ENCODE data around the gene MRGPRD. TPM values are rescaled to one million over a fixed set of nuclear protein-coding genes. Genes with fewer than 3 reads are reported as not detected.

The MRGPRD gene, protein sequence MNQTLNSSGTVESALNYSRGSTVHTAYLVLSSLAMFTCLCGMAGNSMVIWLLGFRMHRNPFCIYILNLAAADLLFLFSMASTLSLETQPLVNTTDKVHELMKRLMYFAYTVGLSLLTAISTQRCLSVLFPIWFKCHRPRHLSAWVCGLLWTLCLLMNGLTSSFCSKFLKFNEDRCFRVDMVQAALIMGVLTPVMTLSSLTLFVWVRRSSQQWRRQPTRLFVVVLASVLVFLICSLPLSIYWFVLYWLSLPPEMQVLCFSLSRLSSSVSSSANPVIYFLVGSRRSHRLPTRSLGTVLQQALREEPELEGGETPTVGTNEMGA
- not detected for polyA plus RNA-seq (2012; ENCODE audit: low read depth, missing spikeins)

DNA sequence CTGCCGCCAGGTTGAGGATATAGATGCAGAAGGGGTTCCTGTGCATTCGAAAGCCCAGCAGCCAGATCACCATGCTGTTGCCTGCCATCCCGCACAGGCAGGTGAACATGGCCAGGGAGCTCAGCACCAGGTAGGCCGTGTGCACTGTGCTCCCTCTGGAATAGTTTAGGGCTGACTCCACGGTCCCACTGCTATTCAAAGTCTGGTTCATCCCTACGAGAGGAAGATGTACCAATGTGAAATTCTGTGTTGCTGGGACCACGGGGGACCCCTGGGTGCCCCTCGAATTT lies at the start of gene MRGPRD:
Gene MRGPRD, minus strand, starts transcription at position 211 of the 290 bp plus-strand sequence. Its CDS starts 0 bp downstream, at position 211.
- TF ChIP-seq POLR2A (IDR thresholded peaks at IDR 0.05; ENCODE audit: low read depth, low read length) (no peak), POLR2AphosphoS5 (IDR thresholded peaks at IDR 0.05; ENCODE audit: low read depth, low read length) (no peak), POU2F2 (IDR thresholded peaks at IDR 0.05; ENCODE audit: low read depth, low read length) (no peak), TAF1 (IDR thresholded peaks at IDR 0.05; ENCODE audit: low read depth, low read length) (no peak), PAX5 (IDR thresholded peaks at IDR 0.05; ENCODE audit: insufficient read depth, low read length, severe bottlenecking) (no peak), SPI1 (IDR thresholded peaks at IDR 0.05; ENCODE audit: low read depth, low read length) (no peak)
- FAIRE-seq (no peak), DNase-seq (ENCODE audit: insufficient read length, low spot score) (no peak)

DNA sequence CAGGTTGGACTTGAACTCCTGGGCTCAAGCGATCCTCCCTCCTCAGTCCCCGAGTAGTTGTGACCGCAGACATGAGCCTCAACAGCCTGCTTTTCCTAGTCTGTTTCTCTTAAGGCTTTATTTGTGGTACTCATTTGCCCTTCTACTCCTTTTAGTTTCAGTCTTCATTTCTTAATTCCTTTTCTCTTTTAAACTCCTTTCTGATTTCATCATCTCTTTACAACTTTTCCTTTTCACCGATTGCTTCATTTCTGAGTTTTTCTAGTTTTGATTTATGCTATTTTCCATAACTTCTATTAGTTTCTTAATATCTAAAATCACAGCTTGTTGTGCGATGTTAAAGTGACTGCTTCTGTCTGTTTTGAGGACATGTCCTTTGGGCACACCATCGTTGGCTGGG lies 49.5 kb upstream of the MRGPRD start:
- TF ChIP-seq TAF1 (IDR thresholded peaks at IDR 0.05; ENCODE audit: low read depth, low read length) (no peak), SPI1 (IDR thresholded peaks at IDR 0.05; ENCODE audit: low read depth, low read length) (no peak), POLR2AphosphoS5 (IDR thresholded peaks at IDR 0.05; ENCODE audit: low read depth, low read length) (no peak), POU2F2 (IDR thresholded peaks at IDR 0.05; ENCODE audit: low read depth, low read length) (no peak), PAX5 (IDR thresholded peaks at IDR 0.05; ENCODE audit: insufficient read depth, low read length, severe bottlenecking) (no peak), POLR2A (IDR thresholded peaks at IDR 0.05; ENCODE audit: low read depth, low read length) (no peak)
- DNase-seq (ENCODE audit: insufficient read length, low spot score), result no peak
- no peak for FAIRE-seq

DNA sequence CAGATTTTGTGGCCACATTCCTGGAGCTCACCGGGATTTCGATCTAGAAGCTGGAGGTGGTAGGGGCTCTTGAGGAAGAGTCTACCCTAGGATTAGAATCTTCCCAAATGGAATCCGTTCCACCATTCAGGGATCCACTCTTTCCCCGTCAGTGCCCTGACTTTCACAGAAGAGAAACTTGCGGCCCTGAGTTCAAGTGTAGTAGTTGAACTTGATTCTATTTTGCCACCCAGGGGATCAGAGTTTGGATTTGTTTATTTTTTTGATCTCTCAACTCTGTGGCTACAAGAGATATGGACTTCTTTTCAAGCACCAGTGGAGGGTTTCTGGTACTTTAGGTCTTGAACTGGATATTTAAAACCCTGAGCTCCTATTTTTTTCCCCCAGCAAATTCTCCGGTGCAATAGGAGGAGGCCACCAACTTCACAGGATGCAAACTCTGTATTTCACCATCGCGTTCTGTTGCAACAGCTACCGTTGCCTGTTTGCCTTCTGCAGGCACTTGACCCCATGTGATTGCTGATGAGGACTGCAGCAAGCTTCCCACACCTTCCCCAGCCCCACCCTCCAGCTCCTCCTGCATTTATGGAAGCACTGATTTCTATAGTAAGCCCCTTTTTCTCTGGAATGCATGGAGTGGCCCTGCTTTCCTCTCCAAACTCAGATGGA lies 47.1 kb upstream of the MRGPRD start:
- FAIRE-seq, result no peak
- TF ChIP-seq POLR2AphosphoS5 (IDR thresholded peaks at IDR 0.05; ENCODE audit: low read depth, low read length) (no peak), POU2F2 (IDR thresholded peaks at IDR 0.05; ENCODE audit: low read depth, low read length) (no peak), PAX5 (IDR thresholded peaks at IDR 0.05; ENCODE audit: insufficient read depth, low read length, severe bottlenecking) (no peak), POLR2A (IDR thresholded peaks at IDR 0.05; ENCODE audit: low read depth, low read length) (no peak), SPI1 (IDR thresholded peaks at IDR 0.05; ENCODE audit: low read depth, low read length) (no peak), TAF1 (IDR thresholded peaks at IDR 0.05; ENCODE audit: low read depth, low read length) (no peak)
- no peak for DNase-seq (ENCODE audit: insufficient read length, low spot score)

DNA sequence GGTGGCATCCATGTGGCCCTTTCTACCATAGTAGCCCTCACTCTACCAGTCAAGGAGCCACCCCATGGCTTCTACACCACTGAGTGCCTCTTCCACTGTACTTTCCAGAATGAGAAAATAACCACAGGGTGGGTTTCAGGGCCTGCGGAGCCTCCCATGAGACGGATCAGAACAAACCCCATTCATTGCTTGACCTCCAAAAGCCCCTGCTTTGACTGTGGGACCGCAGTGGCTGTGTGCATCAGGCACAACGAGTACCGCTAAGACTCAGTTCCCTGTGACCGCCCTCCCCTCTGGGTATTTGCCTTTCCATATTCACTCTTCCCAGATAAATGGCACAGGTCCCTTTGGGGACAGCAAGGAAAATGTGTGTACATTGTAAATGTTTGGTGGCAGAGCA lies 43.7 kb upstream of the MRGPRD start:
- no peak for TF ChIP-seq PAX5 (IDR thresholded peaks at IDR 0.05; ENCODE audit: insufficient read depth, low read length, severe bottlenecking)
- no peak for TF ChIP-seq POLR2A (IDR thresholded peaks at IDR 0.05; ENCODE audit: low read depth, low read length)
- no peak for TF ChIP-seq TAF1 (IDR thresholded peaks at IDR 0.05; ENCODE audit: low read depth, low read length)
- no peak for TF ChIP-seq SPI1 (IDR thresholded peaks at IDR 0.05; ENCODE audit: low read depth, low read length)
- TF ChIP-seq POU2F2 (IDR thresholded peaks at IDR 0.05; ENCODE audit: low read depth, low read length), result no peak
- TF ChIP-seq POLR2AphosphoS5 (IDR thresholded peaks at IDR 0.05; ENCODE audit: low read depth, low read length), result no peak
- DNase-seq (ENCODE audit: insufficient read length, low spot score) (no peak), FAIRE-seq (no peak)

DNA sequence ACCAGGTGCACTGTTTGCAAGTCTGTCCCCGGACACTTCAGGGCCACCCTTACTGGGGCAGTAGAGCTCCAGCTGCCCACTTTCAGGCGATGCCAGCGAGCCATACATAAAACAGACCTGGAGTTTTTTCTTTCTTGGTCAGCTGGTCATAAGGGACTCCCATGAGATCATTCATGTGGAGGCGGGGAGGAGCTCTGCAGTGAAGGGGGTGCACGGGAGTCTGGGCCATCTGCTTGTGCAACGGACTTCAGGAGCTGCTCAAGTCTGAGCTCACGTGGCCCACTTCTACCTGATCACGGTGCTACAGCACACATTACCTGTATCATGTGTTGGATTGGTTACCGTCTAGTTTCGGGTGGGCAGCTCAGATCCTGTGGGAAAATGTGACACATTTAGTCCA lies 41.5 kb upstream of the MRGPRD start:
- FAIRE-seq, result no peak
- TF ChIP-seq POLR2AphosphoS5 (IDR thresholded peaks at IDR 0.05; ENCODE audit: low read depth, low read length), result no peak
- no peak for TF ChIP-seq TAF1 (IDR thresholded peaks at IDR 0.05; ENCODE audit: low read depth, low read length)
- no peak for TF ChIP-seq POLR2A (IDR thresholded peaks at IDR 0.05; ENCODE audit: low read depth, low read length)
- TF ChIP-seq POU2F2 (IDR thresholded peaks at IDR 0.05; ENCODE audit: low read depth, low read length), result no peak
- no peak for TF ChIP-seq SPI1 (IDR thresholded peaks at IDR 0.05; ENCODE audit: low read depth, low read length)
- no peak for TF ChIP-seq PAX5 (IDR thresholded peaks at IDR 0.05; ENCODE audit: insufficient read depth, low read length, severe bottlenecking)
- DNase-seq (ENCODE audit: insufficient read length, low spot score), result no peak

DNA sequence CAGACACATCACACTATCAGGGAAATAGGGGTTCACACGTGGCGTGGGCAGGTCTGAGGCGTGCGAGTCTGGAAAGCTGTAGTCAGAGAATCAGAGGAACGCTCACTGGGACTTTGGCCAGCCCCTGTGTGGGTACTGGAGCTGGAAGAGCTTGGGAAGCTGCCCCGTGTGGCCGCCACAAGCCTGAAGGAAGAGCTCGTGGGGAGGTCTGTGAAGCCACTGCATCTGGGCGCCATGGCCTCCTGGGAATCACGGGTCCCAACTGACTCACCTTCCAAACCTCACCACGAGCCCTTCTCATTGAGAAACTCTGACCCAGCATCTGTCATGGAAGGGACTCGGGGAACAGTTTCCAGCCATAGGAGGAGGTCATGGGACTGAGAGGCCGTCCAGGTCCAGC lies 38.1 kb upstream of the MRGPRD start:
- FAIRE-seq, result no peak
- no peak for TF ChIP-seq POU2F2 (IDR thresholded peaks at IDR 0.05; ENCODE audit: low read depth, low read length)
- no peak for TF ChIP-seq SPI1 (IDR thresholded peaks at IDR 0.05; ENCODE audit: low read depth, low read length)
- TF ChIP-seq POLR2AphosphoS5 (IDR thresholded peaks at IDR 0.05; ENCODE audit: low read depth, low read length), result no peak
- no peak for TF ChIP-seq PAX5 (IDR thresholded peaks at IDR 0.05; ENCODE audit: insufficient read depth, low read length, severe bottlenecking)
- TF ChIP-seq POLR2A (IDR thresholded peaks at IDR 0.05; ENCODE audit: low read depth, low read length), result no peak
- DNase-seq (ENCODE audit: insufficient read length, low spot score), result no peak

DNA sequence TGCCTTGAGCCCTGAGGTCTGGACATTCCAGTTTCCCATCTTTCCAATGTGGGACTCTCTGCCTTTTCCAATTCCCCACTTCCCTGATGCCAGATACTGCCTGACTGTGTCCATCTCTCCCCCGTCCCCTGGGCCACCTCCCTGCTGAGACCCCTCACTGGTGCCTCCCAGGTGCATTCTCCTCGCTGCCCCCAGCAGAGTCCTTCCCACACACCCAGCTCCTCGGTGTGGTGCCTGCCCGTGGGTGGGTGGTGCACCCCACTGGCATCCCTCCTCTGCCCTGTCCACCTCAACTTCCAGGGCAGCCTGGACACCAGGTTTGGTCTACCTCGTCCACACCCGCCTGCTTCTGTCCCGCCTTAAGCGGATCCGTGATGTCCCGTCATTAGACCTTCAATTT lies 37.2 kb upstream of the MRGPRD start:
- TF ChIP-seq POU2F2 (IDR thresholded peaks at IDR 0.05; ENCODE audit: low read depth, low read length) (no peak), PAX5 (IDR thresholded peaks at IDR 0.05; ENCODE audit: insufficient read depth, low read length, severe bottlenecking) (no peak), POLR2AphosphoS5 (IDR thresholded peaks at IDR 0.05; ENCODE audit: low read depth, low read length) (no peak), TAF1 (IDR thresholded peaks at IDR 0.05; ENCODE audit: low read depth, low read length) (no peak)
- FAIRE-seq (no peak), DNase-seq (ENCODE audit: insufficient read length, low spot score) (no peak)

DNA sequence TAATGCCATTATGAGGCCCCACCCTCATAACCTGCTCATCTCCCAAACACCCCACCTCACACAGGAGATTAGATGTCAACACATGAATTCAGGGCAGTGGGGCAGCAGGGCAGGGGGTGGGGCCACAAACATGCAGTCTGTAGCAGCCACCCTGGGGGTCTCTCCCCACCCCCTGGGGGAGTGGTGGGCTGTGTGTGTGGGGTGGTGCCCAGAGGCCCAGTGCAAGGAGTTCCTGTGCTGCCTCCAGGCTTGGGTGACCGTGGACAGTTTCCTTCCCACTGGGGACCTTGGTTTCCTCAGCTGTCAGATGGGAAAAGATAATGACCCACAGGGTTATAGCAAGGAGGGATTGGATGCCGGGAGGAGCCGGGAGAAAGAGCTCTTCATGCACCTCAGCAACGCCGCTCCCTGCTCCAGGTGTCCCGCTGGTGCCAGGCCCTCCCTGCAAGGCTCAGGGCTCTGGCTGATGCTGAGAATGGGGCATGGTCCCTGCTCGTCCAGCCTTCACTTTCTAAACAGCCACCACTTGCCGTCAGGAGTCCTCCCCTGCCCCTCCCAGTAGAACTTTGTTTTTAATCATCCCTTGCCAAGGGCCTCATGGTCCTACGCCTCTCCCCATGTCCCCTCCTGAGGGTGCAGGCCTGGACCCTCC lies 34.2 kb upstream of the MRGPRD start:
- FAIRE-seq (no peak), DNase-seq (ENCODE audit: insufficient read length, low spot score) (no peak)
- TF ChIP-seq POU2F2 (IDR thresholded peaks at IDR 0.05; ENCODE audit: low read depth, low read length), result no peak
- no peak for TF ChIP-seq SPI1 (IDR thresholded peaks at IDR 0.05; ENCODE audit: low read depth, low read length)
- no peak for TF ChIP-seq PAX5 (IDR thresholded peaks at IDR 0.05; ENCODE audit: insufficient read depth, low read length, severe bottlenecking)
- TF ChIP-seq TAF1 (IDR thresholded peaks at IDR 0.05; ENCODE audit: low read depth, low read length), result no peak

DNA sequence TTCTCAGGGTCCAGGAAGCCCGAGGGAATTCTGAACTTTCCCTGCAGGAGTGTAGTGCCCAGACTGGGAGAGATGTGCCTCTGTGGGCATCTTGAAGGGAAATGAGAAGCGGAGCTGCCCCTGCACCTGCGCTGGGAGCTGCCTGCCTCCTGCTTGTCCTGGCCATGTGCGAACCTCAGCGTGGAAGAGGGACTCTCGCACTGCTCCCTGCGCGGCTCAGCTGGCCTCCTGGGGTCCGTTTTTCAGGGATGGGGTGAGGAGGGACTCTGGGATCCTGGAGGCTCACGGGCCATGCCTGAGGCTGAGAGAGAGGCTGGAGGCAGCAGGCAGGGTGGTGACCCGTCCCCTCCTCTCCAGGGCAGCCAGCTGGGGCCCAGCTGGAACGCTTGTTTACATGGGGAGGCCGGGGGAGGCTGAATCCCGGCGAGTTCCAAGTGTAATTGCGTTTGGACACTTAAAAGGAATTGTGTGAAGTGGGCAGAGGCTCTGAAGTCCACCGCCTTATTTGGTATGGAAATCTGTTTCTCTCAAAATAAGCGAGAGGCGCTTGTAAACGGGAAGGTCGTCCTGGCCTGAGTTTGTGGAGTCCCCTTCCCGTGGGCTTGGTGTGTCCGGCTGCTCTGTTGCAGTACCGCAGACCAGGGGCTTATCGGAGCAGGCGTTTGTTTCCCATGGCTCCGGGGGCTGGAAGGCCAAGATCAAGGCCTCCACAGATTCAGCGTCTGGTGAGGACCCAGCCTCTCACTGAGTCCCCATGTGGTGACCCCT lies 33.5 kb upstream of the MRGPRD start:
- no peak for FAIRE-seq
- TF ChIP-seq TAF1 (IDR thresholded peaks at IDR 0.05; ENCODE audit: low read depth, low read length) (no peak), POU2F2 (IDR thresholded peaks at IDR 0.05; ENCODE audit: low read depth, low read length) (no peak), SPI1 (IDR thresholded peaks at IDR 0.05; ENCODE audit: low read depth, low read length) (no peak), POLR2AphosphoS5 (IDR thresholded peaks at IDR 0.05; ENCODE audit: low read depth, low read length) (no peak), POLR2A (IDR thresholded peaks at IDR 0.05; ENCODE audit: low read depth, low read length) (no peak), PAX5 (IDR thresholded peaks at IDR 0.05; ENCODE audit: insufficient read depth, low read length, severe bottlenecking) (no peak)

More for the DNA sequence above, 33.5 kb upstream of the MRGPRD start:
- no peak for DNase-seq (ENCODE audit: insufficient read length, low spot score)
